Stimulated activated CD4-positive, alpha-beta T cell treated with anti-CD3 and anti-CD28 coated beads, Interleukin-4, amount 100 ng/mL, for 48 hours (primary cell): Measurements from ENCODE around the gene ACSM6.
A peak's percentile ranks its signal among the peaks of the same experiment; 100 is the strongest.
"Not testable (repeated sequence)": the region's sequence is repeated elsewhere in the genome, so short reads cannot be mapped to it uniquely, and the experiment has no call there.

Source experiments
- DNase-seq, 2 donors: peaks; one replicate each; pipeline ENCODE4 v3.0.0-alpha.2; 2020; ENCODE audit warnings: low read depth in 2 of 2

ACSM6 gene

DNA sequence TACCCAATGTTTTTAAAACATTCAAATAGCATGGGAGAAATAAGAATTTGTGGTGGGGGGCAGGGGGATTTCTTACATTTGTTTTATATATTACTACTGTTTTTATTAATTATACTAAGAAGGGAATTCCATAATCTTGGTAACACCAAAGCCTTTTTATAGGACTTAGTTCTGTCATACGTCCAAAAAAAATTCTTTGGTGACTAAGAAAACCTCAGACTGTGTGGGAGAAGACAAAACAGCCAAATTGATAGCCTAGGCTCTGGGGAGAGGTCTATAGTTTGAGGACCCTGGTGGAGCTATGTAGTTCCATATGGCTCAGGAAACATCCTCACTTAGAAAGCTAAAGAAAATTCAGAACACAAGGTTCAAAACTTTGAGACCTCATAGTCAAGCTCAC lies 23.4 kb downstream of the ACSM6 start:
- no peak for DNase-seq

DNA sequence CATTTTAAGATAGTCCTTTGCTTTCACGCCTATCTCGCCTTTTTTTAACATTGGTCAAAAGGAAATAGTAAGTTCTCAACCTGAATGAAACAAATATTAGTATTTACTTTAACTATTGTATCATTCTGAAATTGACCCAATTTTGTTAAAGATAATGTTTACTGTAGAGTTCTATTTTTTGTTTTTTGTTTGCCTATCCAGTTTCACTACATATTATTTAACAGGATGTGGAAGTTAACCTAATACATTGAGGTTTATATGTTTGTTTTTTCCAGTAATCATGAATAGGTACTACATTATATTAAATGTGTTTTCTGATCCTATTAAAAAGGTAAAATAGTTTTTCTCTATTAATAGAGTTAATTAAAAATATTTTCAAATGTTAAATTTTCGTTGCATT lies 26.5 kb downstream of the ACSM6 start:
- no peak for DNase-seq

DNA sequence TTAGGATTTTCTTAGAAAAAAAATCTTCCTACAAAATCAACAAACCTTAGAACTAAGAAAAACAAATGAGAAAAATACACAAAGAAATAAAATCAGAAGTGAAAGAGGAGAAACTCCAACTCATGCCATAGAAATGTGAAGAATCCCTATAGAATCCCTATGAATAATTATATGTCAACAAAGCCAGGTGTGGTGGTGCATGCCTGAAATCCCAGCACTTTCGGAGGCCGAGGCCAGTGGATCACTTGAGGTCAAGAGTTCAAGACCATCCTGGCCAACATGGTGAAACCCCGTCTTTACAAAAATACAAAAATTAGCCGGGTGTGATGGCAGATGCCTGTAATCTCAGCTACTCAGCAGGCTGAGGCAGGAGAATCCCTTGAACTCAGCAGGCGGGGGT lies 27.1 kb downstream of the ACSM6 start:
- no peak for DNase-seq

- DNase-seq: no peak
These were observed 31.1 kb downstream of the ACSM6 start for GRCh38 chr10:95225136-95225535.

DNA sequence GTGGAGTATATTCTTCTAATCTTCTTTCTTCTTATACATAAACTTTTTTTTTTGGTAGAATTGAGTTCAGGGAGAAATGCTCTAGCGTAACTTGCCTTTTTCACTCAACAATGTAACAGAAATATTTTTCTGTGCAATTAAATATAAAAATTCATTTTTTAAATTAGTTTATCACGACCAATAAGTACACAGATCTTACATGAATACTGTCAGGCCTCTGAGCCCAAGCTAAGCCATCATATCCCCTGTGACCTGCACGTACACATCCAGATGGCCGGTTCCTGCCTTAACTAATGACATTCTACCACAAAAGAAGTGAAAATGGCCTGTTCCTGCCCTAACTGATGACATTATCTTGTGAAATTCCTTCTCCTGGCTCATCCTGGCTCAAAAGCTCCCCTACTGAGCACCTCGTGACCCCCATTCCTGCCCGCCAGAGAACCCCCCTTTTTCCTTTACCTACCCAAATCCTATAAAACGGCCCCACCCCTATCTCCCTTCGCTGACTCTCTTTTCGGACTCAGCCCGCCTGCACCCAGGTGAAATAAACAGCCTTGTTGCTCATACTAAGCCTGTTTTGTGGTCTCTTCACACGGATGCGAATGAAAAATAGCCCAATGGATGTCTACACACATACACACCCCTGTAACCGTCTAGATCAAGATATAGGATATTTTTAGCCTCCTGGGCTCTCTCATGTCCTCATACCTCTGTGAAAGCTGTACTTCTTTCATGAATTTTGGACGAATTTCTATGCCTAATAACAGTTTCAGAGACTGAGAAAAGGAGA lies 35.1 kb downstream of the ACSM6 start:
- DNase-seq: not testable (repeated sequence)

GRCh38 chr10:95229724-95230627 lies 35.9 kb downstream of the ACSM6 start:
- no peak for DNase-seq

DNA sequence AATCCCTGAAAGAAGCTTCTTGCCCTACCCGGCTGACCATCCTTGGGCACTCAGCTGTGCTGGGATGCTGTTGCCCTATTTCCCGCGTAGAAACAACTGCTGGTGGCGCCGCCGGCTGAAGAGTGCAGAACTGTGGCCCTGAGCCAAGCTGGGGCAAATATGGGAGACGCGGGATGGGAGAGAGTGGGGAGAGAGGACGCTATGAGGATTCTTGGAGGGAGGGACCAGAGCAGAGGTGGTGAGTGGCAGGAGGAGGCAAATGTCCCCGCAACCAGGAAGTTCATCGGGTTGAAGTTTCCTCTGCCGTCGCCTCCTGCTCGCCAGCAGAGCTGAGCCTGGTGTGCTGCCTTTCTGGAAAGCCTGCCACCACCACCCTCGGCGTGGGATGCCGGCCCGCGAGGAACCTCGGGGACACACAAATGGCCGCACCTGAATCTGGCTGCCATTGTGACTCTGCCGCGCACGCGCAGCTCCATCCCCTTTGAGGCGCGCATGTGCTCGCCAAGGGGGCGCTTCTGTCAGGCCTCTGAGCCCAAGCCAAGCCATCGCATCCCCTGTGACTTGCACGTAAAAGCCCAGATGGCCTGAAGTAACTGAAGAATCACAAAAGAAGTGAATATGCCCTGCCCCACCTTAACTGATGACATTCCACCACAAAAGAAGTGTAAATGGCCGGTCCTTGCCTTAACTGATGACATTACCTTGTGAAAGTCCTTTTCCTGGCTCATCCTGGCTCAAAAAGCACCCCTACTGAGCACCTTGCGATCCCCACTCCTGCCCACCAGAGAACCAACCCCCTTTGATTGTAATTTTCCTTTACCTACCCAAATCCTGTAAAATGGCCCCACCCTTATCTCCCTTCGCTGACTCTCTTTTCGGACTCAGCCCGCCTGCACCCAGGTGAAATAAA lies 36.9 kb downstream of the ACSM6 start:
- DNase-seq: peak in 1 of 2 donors; percentile 11

DNA sequence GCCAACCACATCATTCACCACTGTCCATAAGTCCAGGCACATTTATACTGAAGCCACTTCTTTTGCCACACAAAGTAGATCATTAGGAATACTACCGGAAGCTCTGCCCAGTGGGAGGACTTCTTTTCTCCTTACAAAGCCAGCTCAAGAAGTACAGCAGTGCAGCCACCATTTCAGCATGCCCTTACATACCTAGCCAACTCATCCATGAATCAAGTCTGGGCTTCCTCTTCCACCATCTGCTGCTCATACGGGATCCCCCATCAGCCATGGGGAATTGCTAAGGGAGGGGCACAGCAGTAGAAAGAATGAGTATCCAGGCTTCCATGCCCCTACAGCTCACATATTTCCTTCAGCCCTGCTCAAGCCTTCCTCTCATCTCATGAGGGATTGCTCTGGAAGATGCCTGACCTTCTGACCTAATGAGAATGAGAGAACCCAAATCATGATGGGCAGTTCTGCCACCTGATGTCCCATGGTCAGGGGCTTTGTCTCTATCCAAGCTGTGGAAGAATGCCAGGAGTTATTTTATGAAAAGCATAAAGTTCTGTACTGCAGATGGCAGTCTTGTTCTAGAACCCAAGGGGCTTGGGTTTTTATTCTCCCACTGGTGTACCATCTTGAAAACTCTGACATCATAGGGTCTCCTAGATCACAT lies 39.5 kb downstream of the ACSM6 start:
- no peak for DNase-seq

GRCh38 chr10:95234951-95235350 lies 40.9 kb downstream of the ACSM6 start:
- DNase-seq: no peak

- no peak for DNase-seq
These were observed 41.6 kb downstream of the ACSM6 start for GRCh38 chr10:95235676-95236067.

GRCh38 chr10:95236068-95236903 lies 42.2 kb downstream of the ACSM6 start:
- no peak for DNase-seq

GRCh38 chr10:95237376-95238170 lies 43.5 kb downstream of the ACSM6 start:
- DNase-seq: no peak

GRCh38 chr10:95240096-95240495 lies 46.1 kb downstream of the ACSM6 start:
- DNase-seq: not testable (repeated sequence)

- DNase-seq: no peak
These were observed 46.8 kb downstream of the ACSM6 start for GRCh38 chr10:95240811-95241210.

DNA sequence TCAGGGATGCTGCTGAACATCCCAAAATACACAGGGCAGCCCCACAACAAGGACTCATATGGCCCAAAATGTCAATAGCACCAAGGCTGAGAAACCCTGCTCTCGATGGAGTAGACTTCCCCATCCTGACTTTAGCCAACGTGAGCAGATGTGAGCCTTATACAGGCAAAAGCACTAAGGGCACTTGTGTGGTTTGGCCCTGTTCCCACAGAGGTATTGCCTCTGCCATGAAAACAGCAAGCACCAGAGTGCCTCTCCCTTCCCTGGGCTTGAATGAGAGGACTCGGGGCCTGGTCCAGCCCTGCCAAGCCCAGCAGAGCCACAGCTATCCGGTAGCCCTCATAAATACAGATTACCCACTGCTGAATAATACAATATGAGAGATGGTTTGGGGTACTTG lies 47.5 kb downstream of the ACSM6 start:
- DNase-seq: no peak

DNA sequence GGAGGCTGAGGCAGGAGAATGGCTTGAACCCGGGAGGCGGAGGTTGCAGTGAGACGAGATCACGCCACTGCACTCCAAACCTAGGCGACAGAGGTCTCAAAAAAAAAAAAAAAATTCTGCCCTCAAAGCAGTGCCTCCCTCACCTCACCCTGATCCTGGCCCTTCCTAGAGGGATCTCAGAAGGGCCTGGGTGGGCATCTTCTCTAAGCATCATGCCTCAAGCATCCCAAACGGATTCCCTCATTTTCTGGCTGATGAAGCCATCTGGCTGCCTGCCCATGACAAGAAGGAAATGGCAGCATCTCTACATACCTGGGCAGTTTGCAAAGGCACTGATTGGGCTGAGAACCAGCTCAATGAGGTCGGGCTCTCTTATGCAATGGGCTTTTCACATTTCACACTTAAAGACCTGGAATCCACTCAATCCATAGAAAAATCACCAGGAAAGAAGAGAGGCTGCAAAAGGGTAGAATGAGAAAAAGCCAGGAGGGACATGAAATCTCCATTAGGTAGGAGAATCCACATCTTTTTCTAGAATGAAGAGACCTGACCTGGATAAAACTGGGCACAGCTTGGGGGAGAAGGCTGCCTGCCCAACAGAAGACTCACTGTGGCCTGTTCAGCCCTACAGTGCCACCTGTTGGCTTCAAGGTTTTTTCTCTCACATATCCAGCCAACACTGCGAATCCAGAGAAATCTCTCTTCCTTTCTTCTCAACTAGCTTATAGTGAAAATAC lies 48.7 kb downstream of the ACSM6 start:
- peak in 1 of 2 donors; percentile 19 for DNase-seq

DNA sequence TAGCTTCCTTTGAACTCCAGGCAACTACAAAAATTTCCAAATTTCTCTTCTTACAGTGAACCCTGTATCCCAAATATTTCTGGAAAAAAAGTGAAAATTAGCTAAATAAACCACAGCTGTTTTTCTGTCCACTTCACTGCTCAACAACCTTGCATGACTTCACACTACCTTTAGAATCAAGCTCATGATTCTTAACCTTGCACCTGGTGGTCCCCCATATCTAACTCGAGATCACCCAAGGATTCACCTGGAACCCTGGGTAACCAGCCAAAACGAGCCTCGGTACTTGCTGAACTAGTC lies 49.2 kb downstream of the ACSM6 start:
- no peak for DNase-seq

DNA sequence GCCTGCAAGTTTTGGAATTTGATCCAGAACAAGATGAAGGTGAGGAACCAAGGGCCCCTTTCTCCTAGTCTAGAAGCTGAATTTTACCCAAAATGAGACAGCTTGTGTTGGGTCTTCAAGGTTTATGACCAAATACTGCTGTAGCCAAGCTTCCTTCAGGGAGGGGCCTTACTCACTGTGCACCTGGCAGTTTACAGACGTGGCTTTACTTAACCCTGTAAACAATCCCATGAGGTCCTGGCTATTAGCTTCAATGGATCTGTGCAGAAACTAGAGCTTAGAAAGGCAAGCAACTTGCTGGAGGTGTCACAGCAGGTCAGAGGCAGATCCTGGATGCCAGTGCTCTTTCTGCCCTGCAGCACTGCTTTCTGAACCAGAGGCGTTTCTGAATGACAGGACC lies 50.1 kb downstream of the ACSM6 start:
- DNase-seq: no peak

DNA sequence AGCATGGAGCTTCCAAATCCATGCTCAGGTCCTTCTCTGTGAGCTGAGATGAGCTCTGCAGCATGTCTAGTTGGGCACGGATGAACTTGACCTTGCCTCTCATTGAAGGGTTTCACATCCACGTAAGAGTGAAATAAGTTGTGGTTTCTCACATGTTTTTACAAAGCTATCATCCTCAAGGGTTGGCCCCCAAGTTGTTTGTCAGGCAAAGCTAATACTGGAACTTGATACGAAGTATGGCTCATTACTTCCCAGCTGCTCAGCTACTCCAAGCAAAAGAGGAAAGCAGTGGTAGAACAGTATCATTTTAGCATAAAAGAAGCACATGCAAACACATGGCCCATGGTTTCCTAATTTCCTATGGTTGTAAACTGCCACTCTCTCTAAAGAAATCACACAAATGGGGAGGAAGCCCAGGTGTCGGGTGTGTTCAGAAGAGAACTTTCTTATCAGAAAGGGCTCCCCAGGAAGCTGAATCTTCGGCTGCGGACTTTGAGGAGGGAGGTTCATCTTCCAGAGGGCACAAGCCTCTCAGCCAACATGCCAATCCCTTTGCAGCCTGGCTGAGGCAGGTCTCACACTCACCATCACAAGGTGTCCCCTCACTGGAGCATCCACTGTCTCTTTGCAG lies 51.5 kb downstream of the ACSM6 start:
- no peak for DNase-seq
